Ishikawa (cell line): ENCODE results near the gene DNAH7.

Source experiments
- CEBPB ChIP-seq: IDR thresholded peaks from 2 replicates; pipeline ENCODE4 v1.6.1; 2012
- CREB1 ChIP-seq: IDR thresholded peaks from 2 replicates; pipeline ENCODE4 v1.6.1; 2012; ENCODE audit warnings: low read depth
- EGR1 ChIP-seq: IDR thresholded peaks from 2 replicates; pipeline ENCODE4 v1.6.1; 2012
- EP300 ChIP-seq: IDR thresholded peaks from 2 replicates; pipeline ENCODE4 v1.6.1; 2012; ENCODE audit warnings: borderline replicate concordance
- FOXM1 ChIP-seq: IDR thresholded peaks from 2 replicates; pipeline ENCODE4 v1.6.1; 2012; ENCODE audit warnings: low read depth, borderline replicate concordance
- NFIC ChIP-seq: IDR thresholded peaks from 2 replicates; pipeline ENCODE4 v1.6.1; 2012
- RAD21 ChIP-seq: IDR thresholded peaks from 2 replicates; pipeline ENCODE4 v1.6.1; 2012; ENCODE audit warnings: low read depth
- TAF1 ChIP-seq: IDR thresholded peaks from 2 replicates; pipeline ENCODE4 v1.6.1; 2012; ENCODE audit warnings: low read depth, mild to moderate bottlenecking
- TCF12 ChIP-seq: IDR thresholded peaks from 2 replicates; pipeline ENCODE4 v1.6.1; 2012; ENCODE audit warnings: low read depth
- TEAD4 ChIP-seq: IDR thresholded peaks from 2 replicates; pipeline ENCODE4 v1.6.1; 2012
- YY1 ChIP-seq: IDR thresholded peaks from 2 replicates; pipeline ENCODE4 v1.6.1; 2012; ENCODE audit warnings: low read depth
- ZBTB7A ChIP-seq: IDR thresholded peaks from 2 replicates; pipeline ENCODE4 v1.6.1; 2012; ENCODE audit warnings: low read depth
- TF ChIP-seq, protein P1 (sequence below): IDR thresholded peaks from 2 replicates; pipeline ENCODE4 v1.6.1; 2012; ENCODE audit warnings: low read depth, mild to moderate bottlenecking
- TF ChIP-seq, protein P2 (sequence below): IDR thresholded peaks from 2 replicates; pipeline ENCODE4 v1.6.1; 2012
- TF ChIP-seq, protein P3 (sequence below): IDR thresholded peaks from 2 replicates; pipeline ENCODE4 v1.6.1; 2012

Gene DNAH7

DNA sequence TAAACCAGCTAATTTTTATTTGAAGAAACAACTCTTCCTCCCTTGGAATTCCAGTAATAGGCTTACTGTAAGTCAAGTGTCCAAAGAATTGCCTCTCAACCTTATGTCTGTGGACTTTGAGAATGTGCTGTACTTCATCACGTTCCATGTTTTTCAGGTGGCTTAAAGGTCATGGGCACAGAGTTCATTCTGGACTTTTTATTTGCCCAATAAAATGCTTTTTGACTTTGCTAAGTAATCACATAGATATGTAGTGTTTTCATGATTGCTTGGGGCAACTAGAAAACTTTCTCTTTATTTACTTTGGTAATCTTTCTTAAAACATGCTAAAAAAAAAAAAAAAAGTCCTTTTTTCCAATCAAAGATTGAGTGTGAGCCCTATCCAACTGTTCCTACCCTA, 10.4 kb upstream of the DNAH7 start:
- TF ChIP-seq ZBTB7A (no peak), TEAD4 (no peak), RAD21 (no peak), TCF12 (no peak), CREB1 (no peak), EGR1 (no peak), FOXM1 (no peak), CEBPB (no peak), EP300 (no peak), YY1 (no peak), TAF1 (no peak), NFIC (no peak)
- TF ChIP-seq, protein P1, sequence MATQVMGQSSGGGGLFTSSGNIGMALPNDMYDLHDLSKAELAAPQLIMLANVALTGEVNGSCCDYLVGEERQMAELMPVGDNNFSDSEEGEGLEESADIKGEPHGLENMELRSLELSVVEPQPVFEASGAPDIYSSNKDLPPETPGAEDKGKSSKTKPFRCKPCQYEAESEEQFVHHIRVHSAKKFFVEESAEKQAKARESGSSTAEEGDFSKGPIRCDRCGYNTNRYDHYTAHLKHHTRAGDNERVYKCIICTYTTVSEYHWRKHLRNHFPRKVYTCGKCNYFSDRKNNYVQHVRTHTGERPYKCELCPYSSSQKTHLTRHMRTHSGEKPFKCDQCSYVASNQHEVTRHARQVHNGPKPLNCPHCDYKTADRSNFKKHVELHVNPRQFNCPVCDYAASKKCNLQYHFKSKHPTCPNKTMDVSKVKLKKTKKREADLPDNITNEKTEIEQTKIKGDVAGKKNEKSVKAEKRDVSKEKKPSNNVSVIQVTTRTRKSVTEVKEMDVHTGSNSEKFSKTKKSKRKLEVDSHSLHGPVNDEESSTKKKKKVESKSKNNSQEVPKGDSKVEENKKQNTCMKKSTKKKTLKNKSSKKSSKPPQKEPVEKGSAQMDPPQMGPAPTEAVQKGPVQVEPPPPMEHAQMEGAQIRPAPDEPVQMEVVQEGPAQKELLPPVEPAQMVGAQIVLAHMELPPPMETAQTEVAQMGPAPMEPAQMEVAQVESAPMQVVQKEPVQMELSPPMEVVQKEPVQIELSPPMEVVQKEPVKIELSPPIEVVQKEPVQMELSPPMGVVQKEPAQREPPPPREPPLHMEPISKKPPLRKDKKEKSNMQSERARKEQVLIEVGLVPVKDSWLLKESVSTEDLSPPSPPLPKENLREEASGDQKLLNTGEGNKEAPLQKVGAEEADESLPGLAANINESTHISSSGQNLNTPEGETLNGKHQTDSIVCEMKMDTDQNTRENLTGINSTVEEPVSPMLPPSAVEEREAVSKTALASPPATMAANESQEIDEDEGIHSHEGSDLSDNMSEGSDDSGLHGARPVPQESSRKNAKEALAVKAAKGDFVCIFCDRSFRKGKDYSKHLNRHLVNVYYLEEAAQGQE, result no peak
- TF ChIP-seq, protein P2, sequence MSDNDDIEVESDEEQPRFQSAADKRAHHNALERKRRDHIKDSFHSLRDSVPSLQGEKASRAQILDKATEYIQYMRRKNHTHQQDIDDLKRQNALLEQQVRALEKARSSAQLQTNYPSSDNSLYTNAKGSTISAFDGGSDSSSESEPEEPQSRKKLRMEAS, result no peak
- TF ChIP-seq, protein P3, sequence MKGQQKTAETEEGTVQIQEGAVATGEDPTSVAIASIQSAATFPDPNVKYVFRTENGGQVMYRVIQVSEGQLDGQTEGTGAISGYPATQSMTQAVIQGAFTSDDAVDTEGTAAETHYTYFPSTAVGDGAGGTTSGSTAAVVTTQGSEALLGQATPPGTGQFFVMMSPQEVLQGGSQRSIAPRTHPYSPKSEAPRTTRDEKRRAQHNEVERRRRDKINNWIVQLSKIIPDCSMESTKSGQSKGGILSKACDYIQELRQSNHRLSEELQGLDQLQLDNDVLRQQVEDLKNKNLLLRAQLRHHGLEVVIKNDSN, result no peak

DNA sequence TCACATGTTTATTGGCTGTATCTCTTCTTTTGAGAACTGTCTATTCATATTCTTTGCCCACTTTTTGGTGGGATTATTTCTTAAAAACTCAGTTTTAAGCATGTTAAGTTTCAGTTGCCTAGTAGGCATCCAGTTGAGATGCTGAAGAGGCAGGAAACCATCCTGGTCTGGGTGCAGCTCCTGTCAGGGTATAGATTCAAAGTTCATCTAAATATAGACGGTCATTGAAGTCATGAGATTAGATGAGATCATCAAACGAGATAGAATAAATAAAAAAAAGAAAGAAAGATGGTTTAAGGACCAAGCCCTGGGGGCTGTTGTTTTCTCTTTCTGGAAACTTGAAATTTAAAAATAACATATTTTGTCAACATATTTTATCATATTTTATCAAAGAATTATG, 9.2 kb upstream of the DNAH7 start:
- TF ChIP-seq YY1, result no peak
- TF ChIP-seq EGR1, result no peak
- no peak for TF ChIP-seq TCF12
- no peak for TF ChIP-seq TAF1
- no peak for TF ChIP-seq FOXM1
- no peak for TF ChIP-seq TEAD4

DNA sequence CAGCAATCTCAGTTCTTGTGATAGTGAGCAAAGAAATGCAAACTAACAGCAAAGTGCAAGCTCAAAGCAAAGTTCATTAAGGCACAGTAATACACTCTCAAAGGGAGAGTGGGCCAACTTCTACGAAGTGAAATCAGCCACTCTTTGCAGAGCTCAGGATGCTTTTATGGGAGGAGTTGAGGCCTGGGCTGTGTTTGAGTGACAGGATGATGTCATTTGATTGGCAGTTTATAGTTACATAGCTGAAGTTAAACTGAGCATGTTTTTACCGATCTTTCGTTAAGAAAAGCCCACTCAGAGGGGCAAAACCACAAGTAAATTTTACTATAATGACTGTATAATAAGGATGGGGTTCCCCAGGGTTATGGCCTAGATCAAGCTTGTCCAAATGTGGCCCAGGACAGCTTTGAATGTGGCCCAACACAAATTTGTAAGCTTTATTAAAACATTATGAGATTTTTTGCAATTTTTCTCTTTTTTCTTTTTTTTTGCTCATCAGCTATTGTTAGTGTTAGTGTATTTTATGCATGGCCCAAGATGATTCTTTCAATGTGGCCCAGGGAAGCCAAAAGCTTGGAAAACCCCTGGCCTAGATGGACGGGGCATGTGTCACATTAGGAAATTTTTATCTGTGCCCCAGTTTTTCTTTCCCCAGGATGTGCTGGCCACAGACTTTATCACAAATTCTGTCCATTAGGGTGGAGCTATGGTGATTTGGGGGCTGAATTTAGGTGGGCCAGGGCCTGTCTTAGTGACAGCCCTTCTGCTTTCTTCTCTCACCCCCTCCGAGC, 8.3 kb upstream of the DNAH7 start:
- TF ChIP-seq, protein P2, result no peak
- TF ChIP-seq CEBPB (no peak), NFIC (no peak), ZBTB7A (no peak), YY1 (no peak), EP300 (no peak), TAF1 (no peak), FOXM1 (no peak), TEAD4 (no peak), RAD21 (no peak), EGR1 (no peak), CREB1 (no peak), TCF12 (no peak)
- TF ChIP-seq, protein P3, result no peak
- TF ChIP-seq, protein P1, result no peak

DNA sequence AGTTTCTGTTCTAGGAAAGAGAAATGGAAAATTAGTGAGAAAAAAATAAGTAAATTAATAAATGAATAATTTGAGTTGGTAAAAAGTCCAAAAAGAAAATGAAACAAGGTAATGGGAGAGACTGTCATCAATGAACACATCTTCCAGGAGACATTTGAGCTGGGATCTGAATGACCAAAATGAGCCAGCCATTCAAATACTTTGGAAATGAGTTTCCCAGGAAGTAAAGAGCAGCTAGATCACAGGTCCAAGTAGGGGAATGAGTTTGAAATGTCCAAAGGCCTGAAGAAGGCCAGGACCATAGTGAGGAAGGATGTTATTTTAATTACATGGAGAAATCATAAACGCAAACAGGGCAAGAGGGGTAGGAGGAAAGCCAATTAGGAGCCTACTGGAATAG, 6.6 kb upstream of the DNAH7 start:
- TF ChIP-seq, protein P1, result no peak
- no peak for TF ChIP-seq EGR1
- no peak for TF ChIP-seq TEAD4
- TF ChIP-seq YY1, result no peak
- no peak for TF ChIP-seq FOXM1
- no peak for TF ChIP-seq RAD21
- TF ChIP-seq TCF12, result no peak
